CD8-positive, alpha-beta memory T cell (primary cell): ENCODE results near the gene MAPK7. TPM values are rescaled to one million over a fixed set of nuclear protein-coding genes. Genes with fewer than 3 reads are reported as not detected.

Source experiments
- CTCF ChIA-PET: fragments of 350-600 bp; sonication (Branson Sonifier 250); formaldehyde crosslinking; loops from one replicate; lab custom pipeline; 2021; ENCODE audit warnings: antibody characterized with exemption; lab: Charles Lee
- POLR2A ChIA-PET: fragments of 350-600 bp; sonication (Branson Sonifier 250); formaldehyde crosslinking; loops from one replicate; lab custom pipeline; 2021; ENCODE audit warnings: antibody characterized with exemption; lab: Charles Lee
- DNase-seq, 5 donors: peaks; one replicate each; pipeline versions ENCODE4 v3.0.0 to v3.0.0-alpha.2; 2020 to 2022; ENCODE audit warnings: mixed read lengths in 1 of 5
- H3K27ac ChIP-seq: one replicate; pipeline ENCODE4 v1.7.0; 2013; ENCODE audit warnings: low read depth, mild to moderate bottlenecking, low read length, moderate library complexity
- H3K27me3 ChIP-seq: 2 replicates; pipeline ENCODE4 v1.7.0; 2013; ENCODE audit warnings: low read length, mild to moderate bottlenecking; ENCODE audit not compliant: insufficient read depth, poor library complexity, severe bottlenecking
- H3K36me3 ChIP-seq: 2 replicates; pipeline ENCODE4 v1.7.0; 2013; ENCODE audit warnings: mild to moderate bottlenecking, low read length, moderate library complexity; ENCODE audit not compliant: insufficient read depth
- H3K4me1 ChIP-seq: 2 replicates; pipeline ENCODE4 v1.7.0; 2013; ENCODE audit warnings: mild to moderate bottlenecking, low read length, moderate library complexity; ENCODE audit not compliant: insufficient read depth
- H3K4me3 ChIP-seq: 2 replicates; pipeline ENCODE4 v1.7.0; 2013; ENCODE audit warnings: mild to moderate bottlenecking, low read length
- H3K9me3 ChIP-seq: 2 replicates; pipeline ENCODE4 v1.7.0; 2013; ENCODE audit warnings: mild to moderate bottlenecking, low read length
- H3K27ac Mint-ChIP-seq, 8 donors: one replicate each; pipeline ENCODE4 v1.8.0; 2020 to 2021; ENCODE audit warnings: mixed read lengths in 8 of 8, mild to moderate bottlenecking in 6 of 8, inconsistent platforms in 3 of 8, moderate library complexity in 3 of 8
- H3K27me3 Mint-ChIP-seq, 2 donors: one replicate each; pipeline ENCODE4 v1.8.0; 2020 to 2021; ENCODE audit warnings: mixed read lengths in 2 of 2, mild to moderate bottlenecking in 1 of 2, moderate library complexity in 1 of 2
- H3K36me3 Mint-ChIP-seq, 3 donors: one replicate each; pipeline ENCODE4 v1.8.0; 2020 to 2021; ENCODE audit warnings: mixed read lengths in 3 of 3, inconsistent platforms in 1 of 3, mild to moderate bottlenecking in 1 of 3
- H3K4me1 Mint-ChIP-seq, 3 donors: one replicate each; pipeline ENCODE4 v1.8.0; 2020 to 2021; ENCODE audit warnings: mixed read lengths in 3 of 3, inconsistent platforms in 1 of 3, mild to moderate bottlenecking in 1 of 3
- H3K4me3 Mint-ChIP-seq, 7 donors: one replicate each; pipeline ENCODE4 v1.8.0; 2020 to 2021; ENCODE audit warnings: mixed read lengths in 7 of 7, mild to moderate bottlenecking in 6 of 7, moderate library complexity in 4 of 7, inconsistent platforms in 2 of 7
- H3K9me3 Mint-ChIP-seq, 5 donors: one replicate each; pipeline ENCODE4 v1.8.0; 2020 to 2022; ENCODE audit warnings: mixed read lengths in 5 of 5, mild to moderate bottlenecking in 3 of 5, moderate library complexity in 2 of 5, inconsistent platforms in 1 of 5
- polyA plus RNA-seq: library from polyadenylated mRNA; unstranded; fragments of 300-500 nt; fragmentation: Illumina TruSeq; gene quantifications from one replicate; pipeline ENCODE4 v1.2.3, GENCODE V29; 2021
- total RNA-seq, 2 experiments: library from RNA; stranded (reverse); gene quantifications; one replicate each; pipeline ENCODE4 v1.2.3, GENCODE V29; 2021

The MAPK7 gene
- total and polyA plus RNA-seq, 3 experiments from 2014 or later: 11.2 to 19.8 (median 15.1) TPM

DNA sequence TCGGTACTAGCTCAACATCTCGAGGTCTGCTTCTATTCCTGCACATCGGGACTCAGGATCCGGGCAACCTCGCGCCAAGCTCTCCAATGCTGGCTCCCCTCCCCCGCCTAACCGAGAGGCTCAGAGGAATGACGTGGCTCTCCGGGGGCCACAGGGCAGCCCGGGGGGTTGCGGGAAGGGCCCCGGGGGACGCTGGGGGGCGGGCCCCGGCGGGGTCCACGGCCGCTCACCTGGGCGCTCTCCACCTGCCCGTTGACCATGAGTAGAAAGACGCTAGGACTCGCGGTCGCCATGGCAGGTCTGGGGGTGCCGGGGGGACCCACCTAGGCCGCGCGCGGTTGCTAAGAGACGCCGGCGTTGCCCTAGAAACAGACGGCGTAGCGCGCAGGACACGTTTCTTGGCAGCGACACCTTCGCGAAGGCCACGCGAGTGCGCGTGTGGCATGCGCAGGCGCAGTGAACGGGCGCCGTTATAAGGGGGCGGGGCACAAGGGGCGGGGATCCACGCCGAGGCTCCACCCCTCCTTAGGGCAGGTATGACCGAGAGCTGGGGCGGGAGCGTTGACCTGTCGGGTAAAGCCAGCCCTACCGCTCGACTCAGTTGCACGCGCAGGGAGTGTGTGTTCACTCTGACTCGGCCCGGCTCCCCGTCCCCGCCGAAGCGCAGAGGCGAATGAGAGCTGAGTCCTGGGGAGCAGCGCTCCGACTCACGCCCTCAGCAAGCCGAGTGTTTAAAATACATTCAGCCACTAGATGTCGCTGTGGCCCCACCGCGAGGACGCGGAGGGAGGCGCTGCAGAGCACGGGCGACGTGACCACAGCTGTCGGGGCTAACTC is 15.8 kb upstream of the MAPK7 start, which contains the start of gene B9D1:
B9D1 (minus strand) TSS at position 447 of the 837 bp plus-strand sequence; CDS start at position 293, 154 bp downstream.
- no peaks in the 10 kb centered on the region for H3K27me3 ChIP-seq
- CTCF ChIA-PET: interaction anchor here (0.6 to 8.0 kb wide), 41 partner anchors 8 to 409 kb away, joined by 3 to 152 read pairs (median 4); partner anchors contain the start of genes MAPK7 and MFAP4
- Mint-ChIP-seq H3K4me3 (peak within 1 kb of the TSS; percentile 89 to 96 (median 93)), H3K36me3 (peaks cover 0 to 2% (median 0%) of the 10 kb centered on the region in 3 donors), H3K27ac (peak within 1 kb of the TSS; percentile 80 to 95 (median 91)), H3K9me3 (no peaks in the 10 kb centered on the region), H3K4me1 (peaks cover 10 to 16% (median 11%) of the 10 kb centered on the region in 3 donors), H3K27me3 (peaks cover 5 to 8% of the 10 kb centered on the region in 2 donors)
- POLR2A ChIA-PET: interaction anchor here (0.5 to 1.8 kb wide), 4 partner anchors 16 to 286 kb away, joined by 4 to 18 read pairs (median 4); partner anchors contain the start of genes ALDH3A2 and MAPK7
- no peaks in the 10 kb centered on the region for H3K36me3 ChIP-seq
- peak within 1 kb of the TSS; percentile 73 for H3K27ac ChIP-seq
- DNase-seq: peak; percentile 90 to 97 (median 93)
- peak within 1 kb of the TSS; percentile 89 for H3K4me3 ChIP-seq
- H3K9me3 ChIP-seq: no peaks in the 10 kb centered on the region
- H3K4me1 ChIP-seq: peaks cover 7% of the 10 kb centered on the region

- peaks cover 7% of the 10 kb centered on the region for H3K4me1 ChIP-seq
- no peak overlapping the region for H3K27ac ChIP-seq
- Mint-ChIP-seq H3K27me3 (peaks cover 3 to 8% of the 10 kb centered on the region in 2 donors), H3K9me3 (no peaks in the 10 kb centered on the region), H3K27ac (peak overlapping the region in 6 of 8 donors; percentile 80 to 95 (median 91)), H3K36me3 (peaks cover 0 to 2% (median 0%) of the 10 kb centered on the region in 3 donors), H3K4me1 (peaks cover 10 to 16% (median 11%) of the 10 kb centered on the region in 3 donors), H3K4me3 (peak overlapping the region; percentile 89 to 96 (median 93))
- no peaks in the 10 kb centered on the region for H3K9me3 ChIP-seq
- no peaks in the 10 kb centered on the region for H3K36me3 ChIP-seq
- DNase-seq: no peak
- POLR2A ChIA-PET: interaction anchor here (0.5 to 1.8 kb wide), 4 partner anchors 15 to 285 kb away, joined by 4 to 18 read pairs (median 4); partner anchors contain the start of genes ALDH3A2 and MAPK7
- H3K4me3 ChIP-seq: no peak overlapping the region
- CTCF ChIA-PET: interaction anchor here (0.7 to 8.0 kb wide), 39 partner anchors 8 to 409 kb away, joined by 3 to 152 read pairs (median 4); partner anchors contain the start of genes MAPK7 and MFAP4
- H3K27me3 ChIP-seq: no peaks in the 10 kb centered on the region
Observed at GRCh38 chr17:19363114-19363438, 15.2 kb upstream of the MAPK7 start.

DNA sequence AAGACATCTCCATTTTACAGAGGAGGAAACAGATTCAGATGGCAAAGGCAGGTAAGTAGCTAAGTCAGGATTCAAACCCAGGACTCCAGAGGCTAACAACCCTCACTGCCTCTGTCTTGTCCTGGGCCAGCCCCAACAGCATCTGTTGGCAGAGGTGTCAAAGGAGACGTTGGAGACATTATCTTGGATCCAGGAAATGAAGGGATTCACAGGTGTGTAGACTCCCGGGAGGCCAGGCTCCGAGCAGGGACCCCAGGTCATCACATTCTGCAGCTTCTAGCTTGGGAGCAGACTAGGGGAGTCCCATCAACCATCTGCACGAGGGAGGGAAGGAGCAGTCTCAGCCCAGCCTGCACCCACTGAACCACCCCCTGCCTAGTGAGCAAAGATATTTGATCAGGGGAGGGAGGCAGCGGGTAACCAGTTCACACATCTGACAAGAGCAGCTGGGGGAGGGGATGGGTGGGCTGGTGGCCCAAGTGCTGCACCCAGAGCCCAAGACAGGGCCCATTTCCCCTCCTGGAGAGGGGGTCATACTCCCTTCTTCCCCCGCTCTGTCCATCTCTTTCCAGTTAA is 14.8 kb upstream of the MAPK7 start:
- H3K27ac Mint-ChIP-seq: peak overlapping the region in 6 of 8 donors; percentile 70 to 95 (median 80)

DNA sequence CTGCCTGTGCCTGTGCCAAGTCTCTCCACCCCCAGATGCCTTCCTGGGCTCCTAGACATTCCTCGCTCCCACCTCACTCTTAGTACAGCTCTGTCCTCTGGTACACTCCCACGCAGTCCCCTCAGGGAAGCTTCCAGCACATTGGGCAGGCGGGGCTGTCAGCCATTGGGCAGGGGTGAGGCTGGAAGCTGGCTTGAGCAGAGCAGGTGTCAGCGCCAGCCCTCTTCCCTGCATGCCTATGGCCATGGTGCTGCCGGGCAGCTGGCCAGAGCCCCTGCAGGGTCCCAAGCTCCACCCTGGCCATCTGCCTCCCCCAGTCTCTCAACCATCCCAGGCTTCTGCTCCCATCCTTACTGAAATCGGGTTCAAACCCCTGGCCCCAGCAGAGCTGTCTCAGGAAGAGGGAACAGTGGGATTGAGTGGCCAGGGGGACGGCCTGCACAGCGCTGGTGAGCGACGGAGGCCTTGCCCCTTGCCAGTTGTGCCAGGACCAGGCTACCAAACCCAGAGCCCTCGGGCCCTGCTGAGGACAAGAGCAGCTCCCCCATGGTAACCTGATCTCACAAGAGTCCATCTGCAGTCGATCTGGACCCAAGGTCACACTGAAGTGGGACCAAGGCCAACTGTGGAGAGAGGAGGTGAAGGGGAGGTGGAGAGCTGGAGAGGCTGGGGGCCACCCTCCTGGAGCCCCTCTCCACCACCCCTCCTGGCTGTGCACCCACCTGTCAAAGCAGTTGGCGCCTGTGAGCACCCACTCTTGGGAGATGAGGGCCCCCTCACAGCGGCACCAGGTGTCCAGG is 13.4 kb upstream of the MAPK7 start:
- Histone ChIP-seq H3K9me3 (no peaks in the 10 kb centered on the region), H3K4me3 (no peak overlapping the region), H3K4me1 (peaks cover 18% of the 10 kb centered on the region), H3K36me3 (no peaks in the 10 kb centered on the region), H3K27ac (no peak overlapping the region), H3K27me3 (no peaks in the 10 kb centered on the region)
- POLR2A ChIA-PET: no interaction called here
- Mint-ChIP-seq H3K9me3 (no peaks in the 10 kb centered on the region), H3K4me3 (no peak overlapping the region), H3K36me3 (peaks cover 0 to 2% (median 0%) of the 10 kb centered on the region in 3 donors), H3K27ac (no peak overlapping the region), H3K4me1 (peaks cover 25 to 33% (median 26%) of the 10 kb centered on the region in 3 donors), H3K27me3 (peaks cover 0 to 2% of the 10 kb centered on the region in 2 donors)
- peak in 1 of 5 donors; percentile 10 for DNase-seq
- CTCF ChIA-PET: interaction anchor here (1.3 to 8.0 kb wide), 4 partner anchors 11 to 402 kb away, joined by 5 to 152 read pairs (median 64); partner anchors contain the start of gene MAPK7

More for the DNA sequence above, 14.8 kb upstream of the MAPK7 start:
- Mint-ChIP-seq H3K9me3 (no peaks in the 10 kb centered on the region), H3K36me3 (peaks cover 0 to 2% (median 0%) of the 10 kb centered on the region in 3 donors), H3K27me3 (peaks cover 3 to 8% of the 10 kb centered on the region in 2 donors), H3K4me3 (peak overlapping the region in 4 of 7 donors; percentile 23 to 94 (median 48)), H3K4me1 (peaks cover 12 to 19% (median 13%) of the 10 kb centered on the region in 3 donors)
- DNase-seq: peak in 1 of 5 donors; percentile 42
- H3K36me3 ChIP-seq: no peaks in the 10 kb centered on the region
- ChIA-PET CTCF (interaction anchor here (0.8 to 8.0 kb wide), 34 partner anchors 8 to 408 kb away, joined by 3 to 152 read pairs (median 4); partner anchors contain the start of genes MAPK7 and MFAP4), POLR2A (interaction anchor here (1.0 to 1.8 kb wide), 3 partner anchors 15 to 284 kb away, joined by 4 to 18 read pairs (median 5); partner anchors contain the start of genes ALDH3A2 and MAPK7)
- no peaks in the 10 kb centered on the region for H3K27me3 ChIP-seq
- no peak overlapping the region for H3K4me3 ChIP-seq
- H3K4me1 ChIP-seq: peaks cover 7% of the 10 kb centered on the region
- no peak overlapping the region for H3K27ac ChIP-seq
- H3K9me3 ChIP-seq: no peaks in the 10 kb centered on the region

GRCh38 chr17:19365499-19365817 is 12.8 kb upstream of the MAPK7 start:
- no peaks in the 10 kb centered on the region for H3K9me3 ChIP-seq
- peaks cover 24% of the 10 kb centered on the region for H3K4me1 ChIP-seq
- Mint-ChIP-seq H3K4me1 (peaks cover 31 to 38% (median 32%) of the 10 kb centered on the region in 3 donors), H3K27me3 (peaks cover 0 to 2% of the 10 kb centered on the region in 2 donors), H3K36me3 (peaks cover 0 to 2% (median 0%) of the 10 kb centered on the region in 3 donors), H3K27ac (peak overlapping the region in 2 of 8 donors; percentile 14 to 32), H3K4me3 (no peak overlapping the region), H3K9me3 (no peaks in the 10 kb centered on the region)
- H3K36me3 ChIP-seq: no peaks in the 10 kb centered on the region
- H3K27me3 ChIP-seq: no peaks in the 10 kb centered on the region
- H3K4me3 ChIP-seq: no peak overlapping the region
- DNase-seq: peak in 1 of 5 donors; percentile 36
- H3K27ac ChIP-seq: no peak overlapping the region
- CTCF ChIA-PET: interaction anchor here (1.3 to 8.0 kb wide), 4 partner anchors 11 to 401 kb away, joined by 5 to 152 read pairs (median 64); partner anchors contain the start of gene MAPK7
- POLR2A ChIA-PET: no interaction called here

- Mint-ChIP-seq H3K27ac (peak overlapping the region in 5 of 8 donors; percentile 20 to 72 (median 38)), H3K9me3 (no peaks in the 10 kb centered on the region), H3K36me3 (peaks cover 0 to 2% (median 0%) of the 10 kb centered on the region in 3 donors), H3K4me1 (peaks cover 37 to 44% (median 38%) of the 10 kb centered on the region in 3 donors), H3K4me3 (peak overlapping the region in 2 of 7 donors; percentile 11 to 23), H3K27me3 (peaks cover 0 to 2% of the 10 kb centered on the region in 2 donors)
- no peaks in the 10 kb centered on the region for H3K9me3 ChIP-seq
- no peak overlapping the region for H3K27ac ChIP-seq
- no peaks in the 10 kb centered on the region for H3K36me3 ChIP-seq
- DNase-seq: peak in 1 of 5 donors; percentile 27
- no peak overlapping the region for H3K4me3 ChIP-seq
- ChIA-PET POLR2A (no interaction called here), CTCF (interaction anchor here (0.7 to 8.0 kb wide), 4 partner anchors 11 to 400 kb away, joined by 3 to 152 read pairs (median 64); partner anchors contain the start of gene MAPK7)
- peaks cover 29% of the 10 kb centered on the region for H3K4me1 ChIP-seq
- no peaks in the 10 kb centered on the region for H3K27me3 ChIP-seq
Observed at GRCh38 chr17:19365833-19366636, 12.3 kb upstream of the MAPK7 start.
